Measurements from ENCODE around the gene DRC7. TPM values are rescaled to one million over a fixed set of nuclear protein-coding genes. Genes with fewer than 3 reads are reported as not detected.

Gene DRC7
- polyA plus RNA-seq, 1 donor: 0.22 TPM

DNA sequence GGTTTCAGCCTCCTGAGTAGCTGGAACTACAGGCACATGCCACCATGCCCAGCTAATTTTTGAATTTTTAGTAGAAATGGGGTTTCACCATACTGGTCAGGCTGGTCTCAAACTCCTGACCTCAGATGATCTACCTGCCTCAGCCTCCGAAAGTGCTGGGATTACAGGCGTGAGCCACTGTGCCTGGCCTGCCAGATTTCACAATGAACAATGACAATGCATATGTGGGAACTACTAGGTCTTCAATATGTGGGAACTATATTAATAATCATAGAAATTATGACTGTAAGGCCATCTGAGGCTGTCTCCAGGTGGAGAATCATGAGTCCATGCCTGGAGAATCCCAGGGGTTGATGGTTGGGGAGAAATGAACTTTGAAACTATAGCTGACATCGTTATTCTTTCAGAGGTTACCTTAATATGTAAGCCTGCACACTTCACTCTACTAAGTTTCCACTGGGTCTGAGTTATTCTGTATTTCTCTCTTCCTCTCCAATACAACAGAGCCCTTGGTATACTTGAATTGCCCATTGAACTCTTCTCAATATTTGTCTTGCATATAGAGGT lies 7.2 kb upstream of the DRC7 start:
- peaks cover 6% of the 10 kb centered on the region for H3K4me1 ChIP-seq (ENCODE audit: control insufficient read depth, insufficient read depth, low read length)
- 17% methylated on average over 1 of the region's 3 CpGs for WGBS (ENCODE audit: insufficient coverage, low lambda C conversion rate)
- H3K4me3 ChIP-seq (ENCODE audit: low read length): no peak overlapping the region
- peak in 1 of 2 donors; percentile 55 for DNase-seq
- H3K27ac ChIP-seq (ENCODE audit: low read length): no peak overlapping the region
- no peaks in the 10 kb centered on the region for H3K9me3 ChIP-seq (ENCODE audit: control insufficient read depth, low read depth, low read length)
- no peaks in the 10 kb centered on the region for H3K27me3 ChIP-seq (ENCODE audit: control insufficient read depth, insufficient read depth, low read length)
- H3K36me3 ChIP-seq (ENCODE audit: control insufficient read depth, insufficient read depth, low read length): no peaks in the 10 kb centered on the region

DNA sequence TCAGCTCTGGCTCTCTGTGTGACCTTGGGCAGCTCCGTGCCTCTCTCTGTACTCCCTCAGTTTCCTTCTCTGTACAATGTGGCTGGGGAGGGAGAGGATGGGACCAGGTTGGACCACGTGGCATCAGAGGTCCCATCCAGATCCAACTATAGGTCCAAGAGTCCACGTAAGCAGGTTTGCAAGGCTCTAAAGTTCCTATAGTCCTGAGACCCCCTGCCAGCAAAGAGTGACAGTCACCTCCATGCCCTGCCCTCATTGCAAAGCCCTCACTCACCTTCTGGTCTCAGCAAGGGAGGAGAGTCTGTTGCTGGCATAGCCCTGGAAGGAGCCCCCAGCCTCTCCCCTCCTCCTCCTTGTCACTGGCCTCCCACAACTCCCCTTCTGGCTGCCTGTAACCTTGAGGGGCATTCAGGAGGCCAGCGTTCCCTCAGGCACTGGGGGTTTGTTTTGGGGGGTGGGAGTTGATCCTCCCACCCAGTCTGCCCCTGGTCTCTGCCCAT lies 6.1 kb upstream of the DRC7 start:
- no peak for DNase-seq
- WGBS (ENCODE audit: insufficient coverage, low lambda C conversion rate): no CpG with 5 or more reads among the region's 4 CpGs
- H3K27ac ChIP-seq (ENCODE audit: low read length): no peak overlapping the region

DNA sequence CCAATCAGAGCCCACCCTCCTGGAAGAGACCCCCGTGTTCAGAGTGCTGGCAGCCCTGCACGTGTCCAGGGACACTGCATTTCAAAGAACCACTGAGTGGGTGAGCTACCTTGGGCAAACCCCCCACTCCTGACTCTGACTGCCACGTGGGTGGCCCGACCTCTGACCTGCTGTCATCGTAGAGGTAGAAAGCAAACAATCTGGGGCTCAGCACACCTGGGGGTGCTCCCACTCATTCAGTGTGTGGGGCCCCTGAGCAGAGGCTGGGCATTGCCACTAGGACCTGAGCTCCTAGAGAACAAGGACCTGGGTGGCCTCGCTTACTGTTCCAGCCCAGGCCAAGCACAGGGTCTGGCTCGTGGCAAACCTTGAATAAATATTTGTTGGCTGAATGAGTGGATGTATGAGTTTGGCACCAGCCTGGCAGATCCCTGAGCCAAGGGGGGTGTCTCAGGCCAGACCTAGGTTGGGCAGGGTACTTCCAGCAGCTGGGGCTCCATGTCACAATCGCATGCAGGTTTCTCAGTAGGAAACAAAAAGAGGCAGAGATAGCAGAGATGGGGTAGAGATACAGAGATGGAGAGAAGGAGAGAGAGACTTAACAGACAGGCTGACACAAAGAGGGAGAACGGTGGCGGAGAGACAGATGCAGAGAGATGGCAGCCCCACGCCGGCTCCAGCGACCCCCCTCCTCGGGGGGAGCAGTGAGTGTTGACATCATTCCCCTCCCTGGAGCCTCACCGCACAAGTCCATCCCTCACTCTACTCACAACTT lies 5.4 kb upstream of the DRC7 start:
- Histone ChIP-seq H3K9me3 (ENCODE audit: control insufficient read depth, low read depth, low read length) (no peaks in the 10 kb centered on the region), H3K4me3 (ENCODE audit: low read length) (no peak overlapping the region), H3K36me3 (ENCODE audit: control insufficient read depth, insufficient read depth, low read length) (no peaks in the 10 kb centered on the region), H3K4me1 (ENCODE audit: control insufficient read depth, insufficient read depth, low read length) (peaks cover 6% of the 10 kb centered on the region), H3K27ac (ENCODE audit: low read length) (no peak overlapping the region), H3K27me3 (ENCODE audit: control insufficient read depth, insufficient read depth, low read length) (no peaks in the 10 kb centered on the region)
- DNase-seq: no peak
- WGBS (ENCODE audit: insufficient coverage, low lambda C conversion rate): no CpG with 5 or more reads among the region's 15 CpGs

More for the DNA sequence above, 6.1 kb upstream of the DRC7 start:
- peaks cover 6% of the 10 kb centered on the region for H3K4me1 ChIP-seq (ENCODE audit: control insufficient read depth, insufficient read depth, low read length)
- no peak overlapping the region for H3K4me3 ChIP-seq (ENCODE audit: low read length)
- no peaks in the 10 kb centered on the region for H3K27me3 ChIP-seq (ENCODE audit: control insufficient read depth, insufficient read depth, low read length)
- no peaks in the 10 kb centered on the region for H3K9me3 ChIP-seq (ENCODE audit: control insufficient read depth, low read depth, low read length)
- no peaks in the 10 kb centered on the region for H3K36me3 ChIP-seq (ENCODE audit: control insufficient read depth, insufficient read depth, low read length)

DNA sequence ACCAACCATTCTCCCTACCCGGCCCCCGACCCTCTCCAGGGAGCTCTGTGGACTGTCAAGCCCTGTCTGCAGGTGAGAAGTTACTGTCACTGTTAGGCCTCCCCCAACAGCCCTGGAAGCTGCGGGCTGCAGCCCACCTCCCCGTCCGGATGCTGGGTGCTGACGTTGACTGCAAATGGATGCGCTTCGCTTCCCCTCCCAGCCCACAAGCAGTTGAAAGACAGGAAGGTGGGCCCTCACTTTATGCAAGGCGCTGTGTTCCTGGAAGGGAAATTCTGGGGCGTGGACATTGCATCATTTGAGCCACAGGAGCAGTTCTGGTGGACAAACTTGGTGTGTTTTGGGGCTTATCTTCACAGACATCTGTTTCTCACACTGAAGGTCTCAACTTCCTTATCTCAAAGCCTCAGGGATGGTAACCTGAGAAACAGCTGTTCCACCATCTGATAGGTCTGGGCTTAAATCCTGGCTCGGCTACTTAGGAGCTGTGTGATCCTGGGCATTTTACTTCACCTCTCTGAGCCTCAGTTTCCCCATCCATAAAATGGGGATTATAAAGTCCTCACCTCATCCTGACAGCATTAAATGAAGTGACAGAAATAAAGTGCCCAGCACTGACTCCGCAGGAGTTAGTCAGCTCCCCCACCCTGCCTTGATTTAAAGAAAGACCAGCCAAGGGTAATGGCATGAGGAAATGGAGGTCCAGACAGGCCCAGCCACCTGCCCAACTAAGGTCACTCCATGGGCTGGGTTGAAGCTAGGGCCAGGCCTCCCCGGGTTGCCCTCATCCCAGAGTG lies 4.6 kb upstream of the DRC7 start:
- Histone ChIP-seq H3K9me3 (ENCODE audit: control insufficient read depth, low read depth, low read length) (no peaks in the 10 kb centered on the region), H3K4me1 (ENCODE audit: control insufficient read depth, insufficient read depth, low read length) (peaks cover 11% of the 10 kb centered on the region), H3K27ac (ENCODE audit: low read length) (no peak overlapping the region), H3K4me3 (ENCODE audit: low read length) (no peak overlapping the region), H3K27me3 (ENCODE audit: control insufficient read depth, insufficient read depth, low read length) (no peaks in the 10 kb centered on the region), H3K36me3 (ENCODE audit: control insufficient read depth, insufficient read depth, low read length) (no peaks in the 10 kb centered on the region)
- DNase-seq: peak in 1 of 2 donors; percentile 27
- WGBS (ENCODE audit: insufficient coverage, low lambda C conversion rate): 60% methylated on average over 3 of the region's 13 CpGs

DNA sequence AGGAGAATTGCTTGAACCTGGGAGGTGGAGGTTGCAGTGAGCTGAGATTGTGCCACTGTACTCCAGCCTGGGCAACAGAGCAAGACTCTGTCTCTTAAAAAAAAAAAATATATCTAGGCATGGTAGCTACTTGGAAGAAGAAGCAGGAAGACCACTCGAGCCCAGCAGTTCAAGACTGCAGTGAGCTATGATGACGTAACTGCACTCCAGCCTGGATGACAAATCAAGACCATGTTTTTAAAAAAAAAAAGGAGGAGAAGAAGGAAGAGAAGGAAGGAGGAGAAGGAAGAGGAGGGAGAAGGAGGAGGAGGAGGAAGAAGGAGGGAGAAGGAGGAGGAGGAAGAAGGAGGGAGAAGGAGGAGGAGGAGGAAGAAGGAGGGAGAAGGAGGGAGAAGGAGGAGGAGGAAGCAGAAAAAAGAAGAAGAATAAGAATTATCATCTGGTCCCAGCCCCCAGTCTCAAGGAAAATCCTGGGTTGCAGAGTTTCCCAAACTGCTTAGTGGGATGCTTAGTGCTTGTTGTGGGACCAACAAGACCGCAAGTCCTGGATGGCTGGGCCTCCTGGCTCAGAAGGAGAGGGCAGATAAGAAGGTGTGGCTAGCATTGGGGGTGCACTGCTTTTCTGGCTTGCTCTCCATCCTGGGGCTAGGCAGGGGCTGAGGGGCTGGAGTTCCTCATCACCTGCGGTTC lies 3.7 kb upstream of the DRC7 start:
- H3K9me3 ChIP-seq (ENCODE audit: control insufficient read depth, low read depth, low read length): no peaks in the 10 kb centered on the region
- WGBS (ENCODE audit: insufficient coverage, low lambda C conversion rate): 86% methylated on average over 1 of the region's 4 CpGs
- H3K27ac ChIP-seq (ENCODE audit: low read length): no peak overlapping the region
- DNase-seq: no peak
- H3K36me3 ChIP-seq (ENCODE audit: control insufficient read depth, insufficient read depth, low read length): no peaks in the 10 kb centered on the region
- no peak overlapping the region for H3K4me3 ChIP-seq (ENCODE audit: low read length)
- no peaks in the 10 kb centered on the region for H3K27me3 ChIP-seq (ENCODE audit: control insufficient read depth, insufficient read depth, low read length)
- peaks cover 11% of the 10 kb centered on the region for H3K4me1 ChIP-seq (ENCODE audit: control insufficient read depth, insufficient read depth, low read length)

DNA sequence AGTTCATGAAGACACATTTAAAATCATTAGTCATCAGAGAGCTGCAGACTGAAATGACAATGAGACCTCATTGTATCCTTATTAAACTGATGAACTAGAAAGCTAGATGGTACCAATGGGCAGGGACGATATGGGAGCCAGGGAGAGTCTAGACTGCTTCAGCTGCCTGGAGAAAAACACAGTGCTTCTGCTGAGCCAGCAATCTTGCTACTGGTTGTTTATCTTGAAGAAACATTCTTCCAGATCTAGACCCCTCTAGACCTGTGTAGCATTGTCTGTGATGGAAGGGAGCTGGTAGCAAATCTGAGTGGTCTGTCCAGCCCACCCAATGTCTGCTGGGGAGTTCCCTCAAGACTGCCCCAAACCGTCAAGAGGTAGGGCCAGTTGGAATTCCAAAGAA lies 2.0 kb upstream of the DRC7 start:
- H3K36me3 ChIP-seq (ENCODE audit: control insufficient read depth, insufficient read depth, low read length): no peaks in the 10 kb centered on the region

DNA sequence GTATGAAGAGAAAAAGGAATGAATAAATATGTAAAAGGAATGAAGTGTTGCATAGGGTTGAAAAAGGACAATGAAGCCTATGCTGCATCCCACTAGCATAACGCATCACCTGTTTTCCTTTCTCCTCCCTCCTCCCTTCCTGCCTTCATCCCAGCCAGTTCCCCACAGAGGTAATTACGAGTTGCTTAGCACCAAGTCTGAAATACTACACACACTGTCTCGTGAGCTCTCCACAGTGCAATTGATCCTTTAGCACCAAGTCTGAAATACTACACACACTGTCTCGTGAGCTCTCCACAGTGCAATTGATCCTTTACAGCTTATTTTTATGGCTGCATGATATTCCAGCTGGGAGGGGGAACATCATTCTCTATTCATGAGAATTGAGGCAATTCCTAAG lies 1.1 kb upstream of the DRC7 start:
- Histone ChIP-seq H3K27me3 (ENCODE audit: control insufficient read depth, insufficient read depth, low read length) (no peaks in the 10 kb centered on the region), H3K4me1 (ENCODE audit: control insufficient read depth, insufficient read depth, low read length) (peaks cover 11% of the 10 kb centered on the region), H3K36me3 (ENCODE audit: control insufficient read depth, insufficient read depth, low read length) (no peaks in the 10 kb centered on the region), H3K9me3 (ENCODE audit: control insufficient read depth, low read depth, low read length) (no peaks in the 10 kb centered on the region), H3K4me3 (ENCODE audit: low read length) (no peak overlapping the region), H3K27ac (ENCODE audit: low read length) (no peak overlapping the region)
- DNase-seq: no peak
- no CpG with 5 or more reads among the region's 4 CpGs for WGBS (ENCODE audit: insufficient coverage, low lambda C conversion rate)

More for the DNA sequence above, 2.0 kb upstream of the DRC7 start:
- Histone ChIP-seq H3K27ac (ENCODE audit: low read length) (no peak overlapping the region), H3K27me3 (ENCODE audit: control insufficient read depth, insufficient read depth, low read length) (no peaks in the 10 kb centered on the region), H3K4me1 (ENCODE audit: control insufficient read depth, insufficient read depth, low read length) (peaks cover 11% of the 10 kb centered on the region), H3K4me3 (ENCODE audit: low read length) (no peak overlapping the region), H3K9me3 (ENCODE audit: control insufficient read depth, low read depth, low read length) (no peaks in the 10 kb centered on the region)
- no CpG with 5 or more reads among the region's 2 CpGs for WGBS (ENCODE audit: insufficient coverage, low lambda C conversion rate)
- no peak for DNase-seq

DNA sequence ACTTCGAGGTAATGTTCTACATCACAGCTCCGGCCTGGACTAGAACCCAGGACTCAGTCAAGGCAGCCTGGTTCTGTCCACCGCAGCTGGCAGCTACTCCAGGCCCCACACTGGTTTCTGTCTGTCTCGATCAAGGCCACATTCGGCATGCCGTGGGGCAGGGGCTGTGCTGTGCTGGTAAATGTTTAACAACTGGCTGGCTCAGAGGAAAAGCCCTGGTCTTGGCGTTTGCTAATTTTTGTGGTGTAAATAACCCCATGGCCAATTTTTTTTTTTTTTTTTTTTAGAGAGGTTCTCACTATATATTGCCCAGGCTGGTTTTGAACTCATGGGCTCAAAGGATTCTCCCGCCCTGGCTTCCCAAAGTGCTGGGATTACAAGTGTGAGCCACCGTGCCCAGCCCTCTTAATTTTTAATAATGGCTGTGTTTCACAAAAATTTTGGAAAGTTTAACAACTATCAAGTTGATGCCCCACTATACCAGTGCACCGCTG lies 328 bp upstream of the DRC7 start:
- Histone ChIP-seq H3K4me1 (ENCODE audit: control insufficient read depth, insufficient read depth, low read length) (peaks cover 8% of the 10 kb centered on the region), H3K4me3 (ENCODE audit: low read length) (no peak overlapping the region), H3K27ac (ENCODE audit: low read length) (no peak overlapping the region), H3K9me3 (ENCODE audit: control insufficient read depth, low read depth, low read length) (no peaks in the 10 kb centered on the region), H3K27me3 (ENCODE audit: control insufficient read depth, insufficient read depth, low read length) (no peaks in the 10 kb centered on the region), H3K36me3 (ENCODE audit: control insufficient read depth, insufficient read depth, low read length) (no peaks in the 10 kb centered on the region)
- WGBS (ENCODE audit: insufficient coverage, low lambda C conversion rate): 80% methylated on average over 1 of the region's 10 CpGs
- no peak for DNase-seq

DNA sequence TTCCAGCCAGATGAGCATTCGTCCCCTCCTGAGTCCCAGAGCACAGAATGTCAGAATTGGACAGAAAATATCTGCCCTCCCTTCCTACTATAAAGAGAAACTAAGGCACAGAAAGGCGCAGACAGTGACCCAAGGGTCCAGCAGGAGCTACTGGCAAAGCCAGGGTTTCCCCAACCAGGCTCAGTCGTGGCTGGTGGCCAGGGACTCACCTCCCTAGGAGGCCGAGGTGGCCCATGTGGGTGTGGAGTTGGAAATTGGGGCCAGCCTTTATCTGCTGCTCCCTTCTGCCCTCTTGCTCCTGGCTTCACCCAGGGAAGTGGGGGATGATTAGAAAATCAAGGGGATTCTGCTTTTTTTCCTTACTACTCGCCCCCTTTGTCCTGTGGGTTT lies 1.1 kb downstream of the DRC7 start:
- H3K4me1 ChIP-seq (ENCODE audit: control insufficient read depth, insufficient read depth, low read length): peaks cover 10% of the 10 kb centered on the region
- H3K27me3 ChIP-seq (ENCODE audit: control insufficient read depth, insufficient read depth, low read length): no peaks in the 10 kb centered on the region
- DNase-seq: no peak
- WGBS (ENCODE audit: insufficient coverage, low lambda C conversion rate): 100% methylated on average over 1 of the region's 5 CpGs
- no peaks in the 10 kb centered on the region for H3K9me3 ChIP-seq (ENCODE audit: control insufficient read depth, low read depth, low read length)
- no peak overlapping the region for H3K4me3 ChIP-seq (ENCODE audit: low read length)
- no peak overlapping the region for H3K27ac ChIP-seq (ENCODE audit: low read length)
- H3K36me3 ChIP-seq (ENCODE audit: control insufficient read depth, insufficient read depth, low read length): no peaks in the 10 kb centered on the region

DNA sequence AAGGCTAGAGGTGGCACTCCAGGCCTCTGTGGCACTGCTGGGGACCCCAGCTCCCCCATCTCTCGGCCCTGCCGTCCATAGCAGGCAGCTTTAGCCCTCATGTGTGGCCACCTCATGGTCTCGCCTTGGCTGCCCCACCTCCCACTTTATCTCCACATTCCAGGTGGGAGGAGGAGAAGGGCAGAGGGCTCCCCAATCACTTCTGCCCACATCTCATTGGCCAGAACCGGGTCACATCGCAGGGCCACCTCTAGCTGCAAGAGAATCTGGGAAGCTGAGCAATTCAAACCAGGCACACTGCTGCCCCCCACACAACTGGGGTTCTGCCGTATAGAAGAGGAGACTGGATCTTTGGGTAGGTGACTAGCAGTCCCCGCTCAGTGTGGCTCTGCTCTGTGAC lies 1.6 kb downstream of the DRC7 start:
- Histone ChIP-seq H3K4me3 (ENCODE audit: low read length) (no peak overlapping the region), H3K27me3 (ENCODE audit: control insufficient read depth, insufficient read depth, low read length) (no peaks in the 10 kb centered on the region), H3K27ac (ENCODE audit: low read length) (no peak overlapping the region), H3K9me3 (ENCODE audit: control insufficient read depth, low read depth, low read length) (no peaks in the 10 kb centered on the region), H3K36me3 (ENCODE audit: control insufficient read depth, insufficient read depth, low read length) (no peaks in the 10 kb centered on the region), H3K4me1 (ENCODE audit: control insufficient read depth, insufficient read depth, low read length) (peaks cover 15% of the 10 kb centered on the region)
- DNase-seq: no peak
- WGBS (ENCODE audit: insufficient coverage, low lambda C conversion rate): no CpG with 5 or more reads among the region's 7 CpGs
